CD4-positive, alpha-beta memory T cell (primary cell): ENCODE results near the gene PROSER3. TPM values are rescaled to one million over a fixed set of nuclear protein-coding genes. Genes with fewer than 3 reads are reported as not detected.

Experiments used
- CTCF ChIA-PET: fragments of 350-600 bp; sonication (Branson Sonifier 250); formaldehyde crosslinking; loops from one replicate; lab custom pipeline; 2021; ENCODE audit warnings: inconsistent platforms; ENCODE audit not compliant: partially characterized antibody; lab: Charles Lee
- POLR2A ChIA-PET: fragments of 350-600 bp; sonication (Branson Sonifier 250); formaldehyde crosslinking; loops from one replicate; lab custom pipeline; 2021; ENCODE audit not compliant: partially characterized antibody; lab: Charles Lee
- DNase-seq, 5 donors: peaks; one replicate each; pipeline versions ENCODE4 v3.0.0 to v3.0.0-alpha.2; 2020 to 2022; ENCODE audit warnings: mixed read lengths in 1 of 5
- H3K27ac ChIP-seq: one replicate; pipeline ENCODE4 v1.7.0; 2013; ENCODE audit warnings: low read depth, low read length
- H3K27me3 ChIP-seq: 2 replicates; pipeline ENCODE4 v1.7.0; 2013; ENCODE audit warnings: mild to moderate bottlenecking, low read length, moderate library complexity; ENCODE audit not compliant: insufficient read depth
- H3K36me3 ChIP-seq: 2 replicates; pipeline ENCODE4 v1.7.0; 2013; ENCODE audit warnings: mild to moderate bottlenecking, low read length, moderate library complexity; ENCODE audit not compliant: insufficient read depth
- H3K4me1 ChIP-seq: 2 replicates; pipeline ENCODE4 v1.7.0; 2013; ENCODE audit warnings: mild to moderate bottlenecking, low read length, moderate library complexity; ENCODE audit not compliant: insufficient read depth
- H3K4me3 ChIP-seq, 2 donors: one replicate each; pipeline ENCODE4 v1.7.0; 2013; ENCODE audit warnings: low read length in 2 of 2, mild to moderate bottlenecking in 1 of 2
- H3K9me3 ChIP-seq, 2 donors: one replicate each; pipeline ENCODE4 v1.7.0; 2013; ENCODE audit warnings: low read length in 2 of 2, control low read depth in 1 of 2; ENCODE audit not compliant: control insufficient read depth in 1 of 2
- H3K27ac Mint-ChIP-seq, 7 donors: one replicate each; pipeline ENCODE4 v1.8.0; 2020 to 2021; ENCODE audit warnings: mixed read lengths in 7 of 7, mild to moderate bottlenecking in 6 of 7, inconsistent platforms in 3 of 7, moderate library complexity in 3 of 7
- H3K27me3 Mint-ChIP-seq, 2 donors: one replicate each; pipeline ENCODE4 v1.8.0; 2020 to 2021; ENCODE audit warnings: mixed read lengths in 2 of 2
- H3K36me3 Mint-ChIP-seq, 2 donors: one replicate each; pipeline ENCODE4 v1.8.0; 2020 to 2021; ENCODE audit warnings: mixed read lengths in 2 of 2, inconsistent platforms in 1 of 2, mild to moderate bottlenecking in 1 of 2
- H3K4me1 Mint-ChIP-seq, 4 donors: one replicate each; pipeline ENCODE4 v1.8.0; 2020 to 2021; ENCODE audit warnings: mixed read lengths in 4 of 4, mild to moderate bottlenecking in 1 of 4
- H3K4me3 Mint-ChIP-seq, 8 donors: one replicate each; pipeline ENCODE4 v1.8.0; 2020 to 2021; ENCODE audit warnings: mixed read lengths in 8 of 8, mild to moderate bottlenecking in 7 of 8, moderate library complexity in 6 of 8, inconsistent platforms in 3 of 8
- H3K9me3 Mint-ChIP-seq, 8 donors: one replicate each; pipeline ENCODE4 v1.8.0; 2020 to 2021; ENCODE audit warnings: mixed read lengths in 8 of 8, mild to moderate bottlenecking in 5 of 8, inconsistent platforms in 3 of 8, moderate library complexity in 1 of 8
- intact Hi-C: fragments of 100-400 bp; cut with micrococcal nuclease; formaldehyde crosslinking; loops from one replicate; pipeline ENCODE4 v1.15.1; 2023
- polyA plus RNA-seq, 2 donors: library from polyadenylated mRNA; unstranded; fragments of 300-500 nt; fragmentation: Illumina TruSeq; gene quantifications; one replicate each; pipeline ENCODE4 v1.2.3, GENCODE V29; 2021
- total RNA-seq, 2 experiments: library from RNA; stranded (reverse); gene quantifications; one replicate each; pipeline ENCODE4 v1.2.3, GENCODE V29; 2021

The PROSER3 gene
- total and polyA plus RNA-seq, 4 experiments from 2014 or later: 2.0 to 46.5 (median 28.4) TPM

- Mint-ChIP-seq H3K4me3 (no peak overlapping the region), H3K27ac (no peak overlapping the region), H3K4me1 (no peaks in the 10 kb centered on the region), H3K27me3 (peaks cover 0 to 3% of the 10 kb centered on the region in 2 donors), H3K36me3 (peaks cover 0 to 2% of the 10 kb centered on the region in 2 donors), H3K9me3 (peaks cover 0 to 2% (median 0%) of the 10 kb centered on the region in 8 donors)
- Histone ChIP-seq H3K27ac (no peak overlapping the region), H3K9me3 (no peaks in the 10 kb centered on the region), H3K27me3 (no peaks in the 10 kb centered on the region), H3K36me3 (no peaks in the 10 kb centered on the region), H3K4me1 (no peaks in the 10 kb centered on the region), H3K4me3 (no peak overlapping the region)
- CTCF ChIA-PET: no interaction called here
- no peak for DNase-seq
- intact Hi-C loops: no loop called here
- POLR2A ChIA-PET: no interaction called here
Observed at GRCh38 chr19:35788205-35788960, 30.4 kb downstream of the PROSER3 start.

GRCh38 chr19:35789195-35789977 is 31.4 kb downstream of the PROSER3 start:
- Mint-ChIP-seq H3K27ac (no peak overlapping the region), H3K4me3 (no peak overlapping the region), H3K27me3 (peaks cover 4 to 6% of the 10 kb centered on the region in 2 donors), H3K36me3 (peaks cover 0 to 1% of the 10 kb centered on the region in 2 donors), H3K4me1 (no peaks in the 10 kb centered on the region), H3K9me3 (peaks cover 0 to 2% (median 0%) of the 10 kb centered on the region in 8 donors)
- no peaks in the 10 kb centered on the region for H3K9me3 ChIP-seq
- DNase-seq: no peak
- H3K36me3 ChIP-seq: no peaks in the 10 kb centered on the region
- no peaks in the 10 kb centered on the region for H3K27me3 ChIP-seq
- ChIA-PET POLR2A (no interaction called here), CTCF (interaction anchor here (1.0 kb wide), 1 partner anchor 94 kb away, joined by 3 read pairs; no protein-coding TSS in a partner anchor)
- no peak overlapping the region for H3K27ac ChIP-seq
- no peak overlapping the region for H3K4me3 ChIP-seq
- intact Hi-C loops: no loop called here
- no peaks in the 10 kb centered on the region for H3K4me1 ChIP-seq

GRCh38 chr19:35789978-35790944 is 32.3 kb downstream of the PROSER3 start:
- Histone ChIP-seq H3K4me1 (no peaks in the 10 kb centered on the region), H3K27me3 (no peaks in the 10 kb centered on the region), H3K4me3 (no peak overlapping the region), H3K27ac (no peak overlapping the region), H3K9me3 (no peaks in the 10 kb centered on the region), H3K36me3 (no peaks in the 10 kb centered on the region)
- ChIA-PET CTCF (interaction anchor here (1.0 kb wide), 1 partner anchor 95 kb away, joined by 3 read pairs; no protein-coding TSS in a partner anchor), POLR2A (interaction anchor here (1.2 kb wide), 1 partner anchor 96 kb away, joined by 3 read pairs; no protein-coding TSS in a partner anchor)
- peaks cover 0 to 1% of the 10 kb centered on the region in 2 donors for H3K36me3 Mint-ChIP-seq
- intact Hi-C loops: no loop called here
- H3K27ac Mint-ChIP-seq: no peak overlapping the region
- peaks cover 0 to 2% (median 0%) of the 10 kb centered on the region in 8 donors for H3K9me3 Mint-ChIP-seq
- H3K4me3 Mint-ChIP-seq: no peak overlapping the region
- no peak for DNase-seq
- peaks cover 4 to 6% of the 10 kb centered on the region in 2 donors for H3K27me3 Mint-ChIP-seq
- no peaks in the 10 kb centered on the region for H3K4me1 Mint-ChIP-seq

GRCh38 chr19:35790981-35791813 is 33.2 kb downstream of the PROSER3 start:
- intact Hi-C loops: no loop called here
- Mint-ChIP-seq H3K9me3 (peaks cover 0 to under 1% (median 0%) of the 10 kb centered on the region in 8 donors), H3K36me3 (no peaks in the 10 kb centered on the region), H3K4me3 (no peak overlapping the region), H3K4me1 (no peaks in the 10 kb centered on the region), H3K27me3 (peaks cover 8 to 9% of the 10 kb centered on the region in 2 donors), H3K27ac (no peak overlapping the region)
- H3K27ac ChIP-seq: no peak overlapping the region
- DNase-seq: peak in 1 of 5 donors; percentile 9
- H3K4me3 ChIP-seq: no peak overlapping the region
- H3K4me1 ChIP-seq: no peaks in the 10 kb centered on the region
- ChIA-PET CTCF (interaction anchor here (0.6 kb wide), 1 partner anchor 156 kb away, joined by 3 read pairs; no protein-coding TSS in a partner anchor), POLR2A (interaction anchor here (1.2 kb wide), 1 partner anchor 97 kb away, joined by 3 read pairs; no protein-coding TSS in a partner anchor)
- H3K9me3 ChIP-seq: no peaks in the 10 kb centered on the region
- no peaks in the 10 kb centered on the region for H3K36me3 ChIP-seq
- H3K27me3 ChIP-seq: no peaks in the 10 kb centered on the region

GRCh38 chr19:35791814-35792279 is 33.9 kb downstream of the PROSER3 start:
- Mint-ChIP-seq H3K4me1 (peaks cover 0 to 6% (median 0%) of the 10 kb centered on the region in 4 donors), H3K36me3 (no peaks in the 10 kb centered on the region), H3K4me3 (no peak overlapping the region), H3K27me3 (peaks cover 13 to 15% of the 10 kb centered on the region in 2 donors), H3K9me3 (peaks cover 0 to 3% (median 0%) of the 10 kb centered on the region in 8 donors), H3K27ac (no peak overlapping the region)
- no peaks in the 10 kb centered on the region for H3K36me3 ChIP-seq
- CTCF ChIA-PET: no interaction called here
- intact Hi-C loops: no loop called here
- H3K27me3 ChIP-seq: no peaks in the 10 kb centered on the region
- no peaks in the 10 kb centered on the region for H3K9me3 ChIP-seq
- DNase-seq: no peak
- POLR2A ChIA-PET: interaction anchor here (1.2 kb wide), 1 partner anchor 98 kb away, joined by 3 read pairs; no protein-coding TSS in a partner anchor
- no peak overlapping the region for H3K4me3 ChIP-seq
- no peaks in the 10 kb centered on the region for H3K4me1 ChIP-seq
- H3K27ac ChIP-seq: no peak overlapping the region

GRCh38 chr19:35792312-35792711 is 34.3 kb downstream of the PROSER3 start:
- Mint-ChIP-seq H3K4me1 (peaks cover 0 to 11% (median 2%) of the 10 kb centered on the region in 4 donors), H3K36me3 (no peaks in the 10 kb centered on the region), H3K27me3 (peaks cover 17 to 19% of the 10 kb centered on the region in 2 donors), H3K9me3 (peaks cover 0 to 3% (median 0%) of the 10 kb centered on the region in 8 donors), H3K4me3 (no peak overlapping the region), H3K27ac (no peak overlapping the region)
- ChIA-PET POLR2A (no interaction called here), CTCF (no interaction called here)
- Histone ChIP-seq H3K9me3 (no peaks in the 10 kb centered on the region), H3K4me3 (no peak overlapping the region), H3K27ac (no peak overlapping the region), H3K27me3 (no peaks in the 10 kb centered on the region), H3K36me3 (no peaks in the 10 kb centered on the region), H3K4me1 (no peaks in the 10 kb centered on the region)
- DNase-seq: no peak
- intact Hi-C loops: no loop called here
